Glomerular endothelial cell (primary cell): ENCODE measurements around the gene NLGN2. TPM values are rescaled to one million over a fixed set of nuclear protein-coding genes. Genes with fewer than 3 reads are reported as not detected.
"Not testable (repeated sequence)": the region's sequence is repeated elsewhere in the genome, so short reads cannot be mapped to it uniquely, and the experiment has no call there.

Experiments
- DNase-seq: peaks from one replicate; pipeline ENCODE4 v3.0.0-alpha.2; 2011; ENCODE audit warnings: low read depth, low spot score; ENCODE audit errors: extremely low read depth
- total RNA-seq: library from RNA; depleted of rRNA; stranded (reverse); fragments of >200 nt; gene quantifications from 2 replicates; pipeline ENCODE4 v1.2.3, GENCODE V29; 2015

NLGN2 gene
- 15.7 and 21.7 TPM in 2 replicates for total RNA-seq

DNA sequence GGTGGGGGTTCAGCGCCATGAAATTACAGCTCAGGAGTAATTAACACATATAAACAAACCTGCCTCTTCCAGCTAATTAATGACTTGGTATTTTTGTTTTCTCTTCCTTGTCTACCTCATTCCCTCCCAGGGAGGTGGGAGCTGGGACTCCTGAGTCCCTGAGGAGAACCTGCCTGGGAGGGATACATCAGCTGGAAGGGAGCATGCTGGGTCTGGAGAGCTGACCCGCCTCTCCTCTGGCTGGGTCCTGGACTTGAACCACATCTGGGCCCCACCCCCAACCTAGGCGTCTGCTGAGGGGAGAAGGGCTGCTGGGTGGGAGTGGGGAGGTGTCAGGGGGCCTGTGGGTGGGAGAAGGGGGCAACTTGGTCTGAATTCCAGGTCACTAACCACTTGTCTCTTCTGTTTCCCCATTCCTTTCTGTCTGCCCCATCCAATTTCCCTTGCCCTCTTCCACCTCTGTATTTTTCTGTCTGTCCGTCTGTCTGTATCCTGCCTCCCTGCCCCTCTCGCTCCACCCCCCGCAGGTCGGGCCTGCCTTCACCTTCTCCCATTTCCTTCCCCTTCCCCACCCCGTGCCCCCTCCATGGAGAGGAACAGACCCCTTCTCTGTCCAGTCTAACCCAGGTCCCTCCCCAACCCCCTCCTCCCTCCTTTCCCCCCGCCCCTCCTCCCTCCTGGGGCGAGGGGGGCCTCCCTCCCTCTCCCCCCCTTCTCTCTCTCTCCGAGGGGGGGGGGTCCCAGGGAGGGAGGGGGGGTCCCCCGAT is at the start of gene NLGN2:
Gene NLGN2, plus strand, starts transcription at position 361 of the 767 bp plus-strand sequence. CDS start 411 bp downstream, outside the sequence.
- DNase-seq, result no peak

DNA sequence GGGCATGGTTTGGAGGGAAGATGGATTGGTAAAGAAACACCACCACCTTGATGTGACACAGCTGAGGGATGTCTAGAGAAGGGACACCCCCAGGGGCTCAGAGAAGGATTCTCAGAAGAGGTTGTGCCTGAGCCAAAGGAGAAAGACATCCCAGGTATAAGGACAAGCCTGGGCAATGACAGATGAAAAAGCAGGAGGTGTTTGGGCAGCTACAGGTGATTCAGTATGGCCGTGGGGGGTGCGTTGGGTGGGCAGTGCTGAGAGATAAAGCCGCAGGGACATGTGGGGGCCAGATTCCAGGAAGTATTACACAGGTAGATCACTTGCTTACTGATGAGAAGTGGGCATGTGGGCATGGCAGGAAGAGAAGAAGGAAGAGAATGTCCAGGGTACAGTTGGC is 45.7 kb upstream of the NLGN2 start:
- DNase-seq, result no peak

DNA sequence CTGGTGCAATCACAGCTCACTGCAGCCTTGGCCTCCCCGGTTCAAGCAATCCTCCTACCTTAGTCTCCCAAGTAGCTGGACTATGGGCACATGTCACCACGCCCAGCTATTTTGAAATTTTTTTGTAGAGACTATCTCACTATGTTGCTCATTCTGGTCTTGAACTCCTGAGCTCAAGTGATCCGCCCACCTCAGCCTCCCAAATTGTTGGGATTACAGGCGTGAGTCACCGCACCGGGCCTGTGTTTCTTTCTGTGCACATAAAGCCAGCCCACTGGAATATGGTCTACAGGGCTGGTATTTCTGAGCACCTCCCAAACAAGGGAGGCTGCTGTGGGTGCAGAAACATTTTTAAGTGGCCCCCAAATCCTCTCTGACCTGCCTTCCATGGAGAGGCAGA is 44.3 kb upstream of the NLGN2 start:
- DNase-seq, result no peak

DNA sequence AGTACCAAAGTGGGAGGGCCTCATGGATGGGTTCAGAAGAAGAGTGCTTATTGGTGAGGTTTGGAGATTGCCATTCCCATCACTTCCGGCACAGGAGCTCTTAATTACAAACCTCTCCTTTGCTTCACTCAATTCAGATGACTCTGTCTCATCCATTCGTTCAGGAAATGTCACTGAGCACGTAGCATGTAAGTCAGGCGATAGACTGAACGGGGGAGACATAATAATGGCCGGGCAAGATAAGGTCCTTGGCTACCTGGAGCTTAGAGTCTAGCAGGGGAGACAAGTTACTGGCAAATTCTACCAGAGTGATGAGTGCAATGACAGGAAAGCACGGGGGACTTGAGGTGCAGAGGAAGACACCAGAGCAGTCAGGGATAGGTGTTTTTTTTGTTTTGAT is 41.7 kb upstream of the NLGN2 start:
- DNase-seq, result not testable (repeated sequence)

DNA sequence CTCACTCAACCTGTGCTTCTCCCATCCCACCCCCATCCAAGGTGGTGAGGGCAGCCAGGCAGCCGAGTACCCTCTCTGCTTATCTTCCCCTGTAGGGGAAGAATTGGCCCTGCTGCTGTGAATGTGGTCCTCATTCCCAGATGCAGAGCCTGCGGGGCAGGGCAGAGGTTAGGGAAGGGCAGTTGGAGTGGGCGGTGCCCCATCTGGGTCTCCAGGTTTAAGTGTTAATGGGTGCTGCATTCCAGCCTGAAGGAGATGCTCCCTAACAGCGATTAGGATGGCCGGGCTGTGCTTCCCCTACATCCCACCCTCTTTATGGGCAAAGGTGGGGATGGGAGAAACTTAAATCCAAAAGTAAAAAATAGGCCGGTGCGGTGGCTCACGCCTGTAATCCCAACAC is 40.6 kb upstream of the NLGN2 start:
- no peak for DNase-seq

DNA sequence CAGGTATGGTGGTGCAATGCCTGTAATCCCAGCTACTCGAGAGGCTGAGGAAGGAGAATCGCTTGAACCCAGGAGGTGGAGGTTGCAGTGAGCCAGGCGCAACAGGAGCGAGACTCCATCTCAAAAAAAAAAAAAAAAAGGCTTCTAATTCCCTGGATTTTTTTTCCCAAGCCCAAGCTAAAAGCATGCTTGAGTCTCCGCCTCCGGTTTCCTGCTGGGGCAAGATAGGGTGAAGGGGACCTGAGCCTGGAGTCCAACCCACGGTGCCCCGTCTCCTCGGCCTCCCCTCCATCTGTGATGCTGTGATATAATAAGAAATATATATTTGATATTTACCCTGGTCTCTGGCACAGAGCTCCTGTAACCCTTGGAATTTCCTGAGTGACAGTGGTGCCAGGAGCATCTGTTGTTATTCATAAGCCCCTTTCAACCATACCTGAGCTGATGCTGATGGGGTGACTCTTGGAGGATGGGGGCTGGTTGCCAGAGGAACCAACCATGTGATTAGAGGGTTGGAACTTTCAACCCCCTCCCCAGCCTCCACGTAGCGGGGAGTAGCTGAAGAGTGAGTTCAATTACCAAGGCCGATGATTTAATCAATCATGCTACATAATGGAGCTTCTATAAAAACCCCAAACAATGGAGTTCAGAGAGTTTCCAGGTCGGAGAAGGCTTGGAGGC is 39.6 kb upstream of the NLGN2 start:
- DNase-seq, result no peak

DNA sequence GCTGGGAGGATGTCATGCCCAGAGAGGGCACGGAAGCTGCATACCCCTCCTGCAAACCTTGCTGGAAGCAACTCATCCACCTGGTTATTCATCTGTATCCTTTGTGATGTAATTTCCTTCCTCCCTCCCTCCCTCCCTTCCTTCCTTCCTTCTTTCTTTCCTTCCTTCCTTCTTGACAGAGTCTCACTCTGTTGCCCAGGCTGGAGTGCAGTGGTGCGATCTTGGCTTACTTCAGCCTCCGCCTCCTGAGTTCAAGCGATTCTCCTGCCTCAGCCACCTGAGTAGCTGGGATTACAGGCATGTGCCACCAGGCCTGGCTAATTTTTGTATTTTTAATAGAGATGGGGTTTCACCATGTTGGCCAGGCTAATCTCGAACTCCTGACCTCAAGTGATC is 39.0 kb upstream of the NLGN2 start:
- DNase-seq, result not testable (repeated sequence)

DNA sequence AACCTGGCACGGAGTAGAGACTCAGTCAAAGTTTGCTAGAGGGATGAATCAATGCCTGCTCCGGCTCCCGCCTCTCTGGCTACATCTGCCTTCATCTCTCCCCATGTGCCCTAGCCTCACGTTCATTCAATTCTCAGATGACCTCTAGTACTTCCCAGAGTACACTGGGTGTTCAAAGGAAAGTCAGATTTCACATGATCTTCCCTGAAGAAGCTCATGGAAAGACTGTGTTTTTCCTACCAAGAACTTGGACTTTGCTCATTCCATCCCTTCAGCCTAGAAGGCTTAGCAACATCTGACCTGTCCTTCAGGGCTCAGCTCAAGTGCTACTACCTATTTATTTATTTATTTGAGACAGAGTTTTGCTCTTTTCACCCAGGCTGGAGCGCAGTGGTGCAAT is 37.8 kb upstream of the NLGN2 start:
- DNase-seq, result no peak

DNA sequence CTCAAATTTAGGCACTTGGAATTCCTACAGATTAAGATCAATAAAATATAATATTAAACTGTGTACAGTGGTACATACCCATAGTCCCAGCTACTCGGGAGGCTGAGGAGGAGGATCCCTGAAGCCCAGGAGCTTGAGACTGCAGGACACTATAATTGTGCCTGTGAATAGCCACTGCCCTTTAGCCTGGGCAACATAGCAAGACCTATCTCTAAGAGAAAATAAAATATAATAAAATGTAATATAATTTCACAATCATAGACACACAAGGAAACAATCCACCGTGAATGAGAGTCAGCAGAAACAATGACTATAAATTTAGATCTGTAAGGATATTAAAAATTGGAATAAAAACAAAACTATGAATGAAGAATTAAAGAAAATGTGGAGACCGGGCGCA is 36.8 kb upstream of the NLGN2 start:
- DNase-seq, result no peak

DNA sequence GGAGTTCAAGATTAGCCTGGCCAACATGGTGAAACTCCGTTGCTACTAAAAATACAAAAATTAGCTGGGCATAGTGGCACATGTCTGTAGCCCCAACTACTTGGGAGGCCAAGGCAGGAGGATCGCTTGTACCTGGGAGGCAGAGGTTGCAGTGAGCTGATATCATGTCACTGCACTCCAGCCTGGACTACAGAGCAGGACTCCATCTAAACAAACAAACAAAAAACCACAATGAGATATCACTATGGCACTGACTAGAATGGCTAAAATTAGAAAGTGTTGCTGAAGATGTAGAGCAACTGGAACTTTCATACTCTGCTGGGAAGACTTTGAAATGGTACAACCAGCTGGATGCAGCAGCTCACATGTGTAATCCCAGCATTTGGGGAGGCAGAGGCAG is 33.3 kb upstream of the NLGN2 start:
- DNase-seq, result no peak

DNA sequence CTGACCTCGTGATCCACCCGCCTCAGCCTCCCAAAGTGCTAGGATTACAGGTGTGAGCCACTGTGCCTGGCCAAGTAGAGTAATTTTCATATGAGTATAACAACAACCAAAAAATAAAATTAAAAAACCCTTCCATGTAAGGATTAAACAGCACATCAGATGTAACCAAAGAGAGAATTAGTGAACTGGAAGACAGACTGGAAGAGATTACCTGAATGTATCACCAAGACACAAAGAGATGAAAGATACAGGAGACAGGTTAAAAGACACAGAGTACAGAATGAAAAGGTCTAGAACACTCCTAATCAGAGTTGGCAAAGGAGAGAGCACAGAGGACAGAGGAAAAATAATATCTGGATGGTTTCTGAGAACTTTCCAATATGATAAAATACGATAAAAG is 28.5 kb upstream of the NLGN2 start:
- DNase-seq, result no peak

DNA sequence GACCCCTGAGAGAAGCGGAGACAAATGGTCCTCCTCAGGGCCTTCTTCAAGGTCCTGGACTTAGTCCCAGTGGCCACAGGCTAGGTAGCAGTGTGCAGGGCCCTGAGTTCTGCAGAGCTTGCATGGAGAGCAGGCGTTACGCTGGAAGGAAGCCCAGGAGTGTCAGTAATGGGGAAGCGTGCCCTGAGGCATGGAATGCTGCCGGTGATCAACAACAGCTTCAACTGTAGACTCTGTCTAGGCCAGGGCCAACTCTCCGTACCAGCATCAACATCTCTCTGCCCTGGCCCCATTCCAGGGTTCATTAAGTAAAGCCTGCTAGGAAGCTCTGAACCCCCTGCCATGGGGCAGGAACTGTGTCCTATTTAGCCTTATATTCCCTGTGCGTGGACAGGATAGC is 27.3 kb upstream of the NLGN2 start:
- no peak for DNase-seq

DNA sequence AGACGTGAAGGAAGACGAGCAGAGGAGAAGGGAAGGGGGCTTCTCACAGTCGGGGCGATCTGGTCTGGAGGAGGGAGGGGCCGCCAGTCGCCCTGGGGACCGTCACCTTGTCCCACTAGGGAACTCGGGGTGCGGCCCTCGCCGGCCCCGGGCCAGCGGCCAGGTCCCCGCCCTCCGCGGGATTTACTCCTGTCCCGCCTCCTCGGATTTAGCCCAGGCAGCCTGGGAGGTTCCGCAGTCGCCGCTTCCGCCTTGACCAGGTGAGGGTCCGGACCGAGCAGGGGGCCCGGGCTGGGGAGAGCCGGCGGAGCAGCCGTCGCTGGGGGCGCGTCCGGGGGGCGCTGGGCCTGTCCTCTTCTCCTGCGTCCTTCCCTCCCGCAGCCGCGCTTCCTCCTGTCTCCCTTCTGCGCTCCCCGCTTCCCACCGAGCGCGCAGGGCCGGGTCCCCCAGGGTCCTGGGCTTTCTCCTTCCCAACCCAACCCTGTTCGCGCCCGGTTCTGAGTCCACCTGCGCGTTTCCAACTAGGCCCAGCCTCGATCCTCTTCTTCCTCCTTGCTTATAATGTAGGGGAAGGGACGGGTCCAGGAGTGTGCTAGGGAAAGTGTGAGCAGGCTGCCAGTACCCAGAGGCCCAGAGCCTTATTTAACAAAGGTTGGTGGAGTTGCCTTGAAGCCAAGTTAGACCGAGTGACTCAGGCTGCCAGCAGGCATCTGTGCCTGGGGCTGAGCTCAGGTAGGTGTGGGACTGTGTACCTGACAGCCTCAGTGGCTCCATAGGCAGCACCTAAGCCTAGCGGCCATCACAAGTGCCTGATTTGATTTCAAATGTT is 26.6 kb upstream of the NLGN2 start, which contains the start of gene TNK1:
Gene TNK1, plus strand, starts transcription at position 235 of the 829 bp plus-strand sequence. CDS start 1,838 bp downstream, outside the sequence.
- no peak for DNase-seq

DNA sequence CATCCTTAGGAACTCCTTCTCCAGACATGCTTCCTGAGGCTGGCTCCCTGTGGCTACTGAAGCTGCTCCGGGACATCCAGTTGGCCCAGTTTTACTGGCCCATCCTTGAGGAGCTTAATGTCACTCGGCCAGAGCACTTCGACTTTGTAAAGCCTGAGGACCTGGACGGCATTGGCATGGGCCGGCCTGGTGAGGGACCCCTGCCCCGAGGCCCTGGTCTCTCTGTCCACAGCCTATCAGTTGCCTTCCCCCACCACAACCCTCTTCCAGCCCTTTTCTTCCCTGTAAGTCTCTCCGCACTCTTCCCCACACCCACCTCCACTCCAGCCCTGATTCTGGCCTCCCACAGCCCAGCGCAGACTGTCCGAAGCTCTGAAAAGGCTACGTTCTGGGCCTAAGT is 24.7 kb upstream of the NLGN2 start:
- no peak for DNase-seq

DNA sequence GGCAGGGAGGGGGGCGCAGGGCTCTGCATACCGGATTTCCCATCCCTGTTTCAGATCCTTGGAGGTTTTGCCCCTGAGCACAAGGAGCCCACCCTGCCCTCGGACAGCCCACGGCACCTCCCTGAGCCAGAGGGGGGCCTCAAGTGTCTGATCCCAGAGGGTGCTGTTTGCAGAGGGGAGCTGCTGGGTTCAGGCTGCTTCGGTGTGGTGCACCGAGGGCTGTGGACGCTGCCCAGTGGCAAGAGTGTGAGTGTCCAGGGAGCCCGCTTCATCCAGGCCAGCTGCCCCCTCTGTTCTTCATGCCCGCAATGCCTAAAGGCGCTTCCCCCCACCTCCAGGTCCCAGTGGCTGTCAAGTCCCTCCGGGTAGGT is 24.3 kb upstream of the NLGN2 start:
- no peak for DNase-seq

DNA sequence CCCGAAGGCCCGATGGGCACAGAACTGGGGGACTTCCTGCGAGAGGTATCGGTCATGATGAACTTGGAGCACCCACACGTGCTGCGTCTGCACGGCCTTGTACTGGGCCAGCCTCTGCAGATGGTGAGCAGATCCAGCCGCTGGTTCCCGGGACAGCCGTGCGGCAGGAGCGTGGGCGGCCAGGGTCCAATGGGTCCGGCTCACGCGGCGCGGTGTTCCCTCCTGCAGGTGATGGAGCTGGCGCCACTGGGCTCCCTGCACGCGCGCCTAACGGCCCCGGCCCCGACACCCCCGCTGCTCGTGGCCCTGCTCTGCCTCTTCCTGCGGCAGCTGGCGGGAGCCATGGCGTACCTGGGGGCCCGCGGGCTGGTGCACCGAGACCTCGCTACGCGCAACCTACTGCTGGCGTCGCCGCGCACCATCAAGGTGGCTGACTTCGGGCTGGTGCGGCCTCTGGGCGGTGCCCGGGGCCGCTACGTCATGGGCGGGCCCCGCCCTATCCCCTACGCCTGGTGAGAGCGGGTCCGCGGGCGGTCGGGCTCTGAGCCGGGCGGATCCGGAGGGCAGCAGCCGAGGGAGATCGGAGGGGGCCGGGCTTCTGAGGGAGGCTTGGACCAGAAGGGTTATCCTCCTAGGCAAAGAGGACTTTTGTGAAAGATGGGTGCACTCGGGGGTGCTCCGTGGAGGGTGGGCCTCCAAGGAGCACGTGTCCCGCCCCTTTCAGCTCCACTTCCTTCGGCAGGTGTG is 23.7 kb upstream of the NLGN2 start:
- DNase-seq, result no peak

DNA sequence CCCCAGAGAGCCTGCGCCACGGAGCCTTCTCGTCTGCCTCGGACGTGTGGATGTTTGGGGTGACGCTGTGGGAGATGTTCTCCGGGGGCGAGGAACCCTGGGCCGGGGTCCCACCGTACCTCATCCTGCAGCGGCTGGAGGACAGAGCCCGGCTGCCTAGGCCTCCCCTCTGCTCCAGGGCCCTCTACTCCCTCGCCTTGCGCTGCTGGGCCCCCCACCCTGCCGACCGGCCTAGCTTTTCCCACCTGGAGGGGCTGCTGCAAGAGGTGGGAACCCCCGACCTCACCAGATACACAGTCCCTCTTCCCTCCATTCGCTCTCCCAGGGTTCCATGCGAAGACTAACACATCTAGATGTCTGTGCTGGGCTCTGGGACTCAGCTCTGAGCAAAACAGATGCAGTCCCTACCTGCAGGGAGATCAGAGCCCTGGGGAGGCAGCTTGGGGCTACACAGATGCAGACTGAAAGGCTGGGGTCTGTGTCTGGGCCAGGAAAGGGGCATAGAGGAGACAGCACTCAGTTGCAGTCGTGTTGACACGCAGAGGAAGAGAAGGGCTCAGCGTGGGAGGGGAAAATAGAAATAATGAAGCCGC is 23.1 kb upstream of the NLGN2 start:
- no peak for DNase-seq

DNA sequence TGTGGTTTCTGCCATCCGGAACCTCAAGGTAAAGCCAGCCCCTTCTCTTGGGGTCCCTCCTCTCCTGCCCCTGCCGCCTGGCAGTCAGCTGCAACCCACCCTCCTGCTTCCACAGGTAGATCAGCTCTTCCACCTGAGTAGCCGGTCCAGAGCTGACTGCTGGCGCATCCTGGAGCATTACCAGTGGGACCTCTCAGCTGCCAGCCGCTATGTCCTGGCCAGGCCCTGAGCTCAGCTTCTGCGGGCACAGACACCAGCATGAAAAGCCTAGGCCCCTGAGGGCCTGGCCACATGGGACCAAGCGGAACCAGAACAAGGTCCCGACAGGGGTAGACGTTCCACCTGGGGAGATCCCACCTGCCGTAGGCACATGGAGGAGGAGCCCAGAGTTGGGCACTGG is 18.8 kb upstream of the NLGN2 start:
- no peak for DNase-seq

DNA sequence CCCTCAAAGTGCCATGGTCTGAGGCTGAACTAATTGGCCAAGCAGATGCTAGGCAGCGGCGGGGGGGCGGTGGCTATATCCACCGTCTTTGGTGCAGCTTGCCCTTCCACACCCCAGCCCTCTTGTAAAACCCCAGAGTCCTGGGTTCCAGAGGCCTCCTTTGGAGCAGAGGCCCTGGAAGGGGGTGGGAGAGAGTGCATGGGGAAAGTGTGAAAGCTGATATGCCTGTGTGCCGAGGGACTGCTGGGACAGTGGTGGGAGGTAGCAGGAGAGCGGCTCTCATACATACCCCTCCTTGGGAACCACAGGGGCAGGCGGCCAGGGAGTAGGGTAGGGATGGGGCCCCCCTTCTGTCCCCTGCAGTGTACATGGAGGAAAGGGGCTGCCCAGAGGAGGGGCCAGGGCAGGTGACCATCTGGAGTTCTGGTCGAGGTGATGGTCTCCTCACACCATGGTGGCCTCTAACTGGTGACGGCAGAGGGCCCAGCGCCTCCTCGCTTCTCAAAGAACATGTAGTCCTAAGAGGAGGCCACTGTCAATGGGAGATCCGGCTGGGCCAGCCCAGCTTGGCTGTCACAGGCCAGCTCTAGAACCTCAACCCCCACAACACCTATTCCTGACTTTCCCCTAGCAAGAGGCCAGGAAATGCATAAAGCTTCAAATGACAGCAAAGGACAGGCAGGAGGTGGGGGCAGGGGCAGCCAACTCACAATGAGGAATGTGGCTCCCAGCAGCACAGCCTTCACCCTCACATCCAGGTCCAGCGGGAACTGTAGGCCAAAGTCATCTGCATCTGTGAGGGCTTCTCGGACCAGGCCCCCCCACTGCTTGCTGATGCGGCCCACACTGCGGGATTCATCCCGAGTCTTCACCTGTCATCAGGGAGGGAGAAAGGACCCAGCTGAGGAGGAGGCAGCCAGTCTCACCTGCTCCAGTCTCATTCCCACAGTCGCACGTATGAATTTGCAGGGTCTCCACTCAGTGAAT is 17.4 kb upstream of the NLGN2 start:
- DNase-seq, result no peak
